GM12878 (cell line): ENCODE results near the gene FOXJ3. TPM values are rescaled to one million over a fixed set of nuclear protein-coding genes. Genes with fewer than 3 reads are reported as not detected.

ENCODE experiments used
- ATAC-seq: fragments of 200-7000 bp; cut with Tn5 transposase; 3 replicates; pipeline ENCODE4 v1.9.1; 2020; ENCODE audit warnings: mild to moderate bottlenecking, moderate library complexity
- BruUV-seq: library from RNA; stranded (reverse); fragments of 400-500 nt; replicated peaks from 2 replicates; lab custom pipeline; 2021; lab: Mats Ljungman, UMichigan
- CTCF ChIA-PET: fragments of 300-600 bp; sonication (Branson Sonifier 250); formaldehyde crosslinking; extraction: SDS; loops from one replicate; lab custom pipeline; 2021; ENCODE audit warnings: inconsistent platforms; lab: Yijun Ruan, JAX
- POLR2A ChIA-PET: fragments of 350-600 bp; formaldehyde crosslinking; extraction: SDS; loops from one replicate; lab custom pipeline; 2021; ENCODE audit warnings: inconsistent platforms; lab: Charles Lee
- RAD21 ChIA-PET: fragments of 300-600 bp; sonication (Branson Sonifier 250); formaldehyde crosslinking; loops from one replicate; lab custom pipeline; 2023; ENCODE audit warnings: antibody characterized with exemption; ENCODE audit not compliant: unreplicated experiment; lab: Charles Lee
- SMC1A ChIA-PET: fragments of 300-600 bp; sonication (Branson Sonifier 250); formaldehyde crosslinking; loops from one replicate; lab custom pipeline; 2023; ENCODE audit not compliant: unreplicated experiment, uncharacterized antibody; lab: Charles Lee
- DNase-seq: peaks from one replicate; pipeline ENCODE4 v3.0.0-alpha.2; 2011; ENCODE audit warnings: low read depth, low spot score
- FAIRE-seq: peaks from 3 replicates; lab custom pipeline; 2011; peaks lifted over from hg19 to GRCh38; lab: Jason Lieb, UNC
- H2AFZ ChIP-seq: 2 replicates; pipeline ENCODE4 v1.6.0; 2011; ENCODE audit warnings: low read depth, low read length, control low read depth; ENCODE audit not compliant: control insufficient read depth
- H3K27ac ChIP-seq: 2 replicates; pipeline ENCODE4 v1.5.1; 2011; ENCODE audit warnings: control low read depth; ENCODE audit not compliant: control insufficient read depth, insufficient read depth
- H3K27me3 ChIP-seq, 2 experiments: replicated peaks in 1 of 2; 2 replicates each; pipeline versions ENCODE4 v1.6.0 to v1.6.1; 2011; ENCODE audit warnings: low read length in 1 of 2; ENCODE audit not compliant: control insufficient read depth in 2 of 2, insufficient read depth in 2 of 2
- H3K36me3 ChIP-seq, 2 experiments: 2 replicates each; pipeline ENCODE4 v1.5.1; 2011; ENCODE audit warnings: low read length in 1 of 2; ENCODE audit not compliant: control insufficient read depth in 2 of 2, insufficient read depth in 2 of 2
- H3K4me1 ChIP-seq: 2 replicates; pipeline ENCODE4 v1.6.1; 2011; ENCODE audit warnings: mild to moderate bottlenecking, low read length, moderate library complexity, mixed read lengths; ENCODE audit not compliant: control insufficient read depth, insufficient read depth
- H3K4me2 ChIP-seq: 2 replicates; pipeline ENCODE4 v1.6.0; 2011; ENCODE audit warnings: control low read depth; ENCODE audit not compliant: control insufficient read depth, insufficient read depth
- H3K4me3 ChIP-seq: fragments of 200-600 bp; sonication (generic); 2 replicates; pipeline ENCODE4 v1.5.1; 2016
- H3K79me2 ChIP-seq: 2 replicates; pipeline ENCODE4 v1.6.0; 2011; ENCODE audit warnings: low read length; ENCODE audit not compliant: control insufficient read depth, insufficient read depth
- H3K9ac ChIP-seq: 2 replicates; pipeline ENCODE4 v1.8.0; 2011; ENCODE audit warnings: low read length, control low read depth, mixed read lengths; ENCODE audit not compliant: control insufficient read depth, insufficient read depth
- H3K9me3 ChIP-seq: replicated peaks from 3 replicates; pipeline ENCODE4 v1.5.1; 2011; ENCODE audit warnings: mild to moderate bottlenecking, low read length; ENCODE audit not compliant: control insufficient read depth, insufficient read depth
- H4K20me1 ChIP-seq: 2 replicates; pipeline ENCODE4 v1.6.0; 2011; ENCODE audit not compliant: control insufficient read depth, insufficient read depth
- CBFB ChIP-seq: IDR thresholded peaks from 2 replicates; pipeline ENCODE4 v1.6.1; 2016; ENCODE audit warnings: antibody characterized with exemption, low read depth
- CBX5 ChIP-seq: sonication (generic); IDR thresholded peaks from 2 replicates; pipeline ENCODE4 v1.6.1; 2016; ENCODE audit warnings: low read depth, moderate library complexity, mild to moderate bottlenecking, inconsistent platforms
- CHD2 ChIP-seq: IDR thresholded peaks from 2 replicates; pipeline ENCODE4 v1.6.1; 2011; ENCODE audit warnings: low read depth, low read length, improper control_type of control experiment, borderline replicate concordance
- DPF2 ChIP-seq: fragments of 450-650 bp; IDR thresholded peaks from 2 replicates; pipeline ENCODE4 v1.6.1; 2017; ENCODE audit warnings: mild to moderate bottlenecking
- IRF5 ChIP-seq: fragments of 450-650 bp; IDR thresholded peaks from 2 replicates; pipeline ENCODE4 v1.6.1; 2017; ENCODE audit warnings: borderline replicate concordance
- PRDM15 ChIP-seq: fragments of 450-650 bp; formaldehyde crosslinking; IDR thresholded peaks from 2 replicates; pipeline ENCODE4 v1.4.0; 2020; ENCODE audit warnings: mild to moderate bottlenecking, moderate library complexity
- SMAD5 ChIP-seq: IDR thresholded peaks from 2 replicates; pipeline ENCODE4 v1.6.1; 2016; ENCODE audit warnings: antibody characterized with exemption, low read depth
- YY1 ChIP-seq: IDR thresholded peaks from 2 replicates; pipeline ENCODE4 v1.6.1; 2011; ENCODE audit warnings: low read depth, mild to moderate bottlenecking, low read length
- ZBED1 ChIP-seq: IDR thresholded peaks from 2 replicates; pipeline ENCODE4 v1.6.1; 2016; ENCODE audit warnings: borderline replicate concordance
- WGBS: methylation state at CpG from one replicate; pipeline ENCODE4 v1.1.6; 2016; ENCODE audit warnings: low lambda C conversion rate; ENCODE audit not compliant: insufficient replicate concordance, insufficient coverage; ENCODE audit errors: missing lambda C conversion rate; 5-methylcytosine and 5-hydroxymethylcytosine counted together
- in situ Hi-C: fragments of 300-500 bp; cut with MboI; formaldehyde crosslinking; loops from 9 replicates; pipeline ENCODE4 v1.14.3; 2018; ENCODE audit warnings: mixed read lengths
- intact Hi-C: fragments of 100-400 bp; cut with micrococcal nuclease; formaldehyde crosslinking; loops from one replicate; pipeline ENCODE4 v1.14.2; 2022; ENCODE audit not compliant: unreplicated experiment
- polyA plus RNA-seq, 11 experiments: library from polyadenylated mRNA; depleted of rRNA in 4 of 11; unstranded in 6 of 11; stranded (reverse) in 5 of 11; fragments of >200 nt; fragmentation: Nextera tagmentation in 4 of 11; fragmentation: Illumina TruSeq in 1 of 11; extraction: Ambion mirVana in 4 of 11; extraction: Trizol in 1 of 11; gene quantifications; 1 replicate in 1 of 11; 2 replicates in 10 of 11; pipeline versions ENCODE4 v1.2.1 to v1.2.3, GENCODE V29; 2011 to 2016; ENCODE audit warnings: inconsistent platforms in 2 of 11, missing spikeins in 2 of 11, low read depth in 1 of 11
- total RNA-seq, 4 experiments: library from RNA; depleted of rRNA in 3 of 4; stranded (reverse); fragments of >200 nt in 3 of 4; fragmentation: Illumina TruSeq in 1 of 4; extraction: Trizol in 1 of 4; gene quantifications; 2 replicates each; pipeline versions ENCODE4 v1.2.1 to v1.2.3, GENCODE V29; 2013 to 2021

The FOXJ3 gene
- total and polyA plus RNA-seq, 10 of the 15 experiments (the other 5 are each of a cell fraction or from before 2014, with no cell fraction given), result 9.5 to 54.2 (median 24.7) TPM

GRCh38 chr1:42158189-42158588 lies 176.8 kb downstream of the FOXJ3 start:
- DNase-seq (no peak), FAIRE-seq (no peak), ATAC-seq (no peak)
- Histone ChIP-seq H2AFZ (no peak overlapping the region), H3K27me3 (no peaks in the 10 kb centered on the region), H3K9ac (no peak overlapping the region), H3K27ac (no peak overlapping the region), H3K4me1 (no peaks in the 10 kb centered on the region), H4K20me1 (no peaks in the 10 kb centered on the region), H3K4me2 (no peak overlapping the region), H3K4me3 (no peak overlapping the region), H3K36me3 (no peaks in the 10 kb centered on the region), H3K9me3 (peaks cover 4% of the 10 kb centered on the region; the same call in 1 of the 3 replicates), H3K79me2 (no peaks in the 10 kb centered on the region)
- intact Hi-C loops, result no loop called here
- POLR2A ChIA-PET, result no interaction called here
- in situ Hi-C loops, result no loop called here
- SMC1A ChIA-PET, result interaction anchor here (0.7 kb wide), 1 partner anchor 176 kb away, joined by 3 read pairs; no protein-coding TSS in a partner anchor
- no TSS peak for BruUV-seq
- RAD21 ChIA-PET, result interaction anchor here (1.0 kb wide), 1 partner anchor 15 kb away, joined by 3 read pairs; no protein-coding TSS in a partner anchor
- CTCF ChIA-PET, result interaction anchor here (0.8 to 1.8 kb wide), 2 partner anchors 14 to 547 kb away, joined by 3 to 8 read pairs; no protein-coding TSS in a partner anchor
- TF ChIP-seq PRDM15 (CRISPR knock-in tag) (no peak), SMAD5 (no peak), IRF5 (no peak), ZBED1 (no peak), DPF2 (no peak), CHD2 (no peak), YY1 (no peak), CBFB (no peak), CBX5 (no peak)
- WGBS, result 2% methylated on average over 2 of the region's 2 CpGs
